SIG-M5 treated with dmso at 0.1 percent for 504 hours (cell line): Measurements from ENCODE around the gene PTPN1.
"Not testable (repeated sequence)": the region's sequence is repeated elsewhere in the genome, so short reads cannot be mapped to it uniquely, and the experiment has no call there.

Experiments used
- DNase-seq: peaks from one replicate; lab custom pipeline; 2025; ENCODE audit not compliant: unreplicated experiment; lab: John Stamatoyannopoulos, UW

The PTPN1 gene

DNA sequence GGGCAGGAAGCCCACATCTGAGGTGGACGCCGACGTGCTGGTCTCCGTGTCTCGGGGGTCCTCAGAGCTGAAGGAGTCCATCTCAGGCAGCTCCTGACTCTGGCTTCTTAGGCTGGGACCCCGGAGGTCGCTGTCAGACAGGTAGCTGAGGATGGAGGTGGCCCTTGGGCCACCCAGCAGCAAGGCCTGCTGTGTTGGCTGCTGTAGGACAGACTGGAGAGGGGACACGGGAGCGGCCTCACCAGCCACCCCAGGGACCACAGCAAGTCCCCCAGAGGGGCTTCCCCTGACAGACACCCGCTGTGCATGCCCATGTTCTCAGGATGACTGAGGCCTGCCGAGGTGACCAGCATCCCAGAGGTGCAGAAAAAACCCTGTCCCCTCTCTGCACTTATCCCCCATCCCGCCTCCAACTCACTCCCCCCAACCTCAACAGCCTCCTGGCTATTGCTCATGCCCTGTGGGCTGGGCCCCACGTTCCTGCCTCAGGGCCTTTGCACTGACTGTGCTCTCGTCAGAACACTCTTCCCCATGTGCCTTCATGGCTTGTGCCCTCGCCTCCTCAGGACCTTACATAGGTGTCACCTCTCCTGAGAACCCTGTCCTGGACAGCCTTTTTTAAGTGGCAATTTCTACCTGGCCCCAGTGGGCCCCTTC is 92.4 kb downstream of the PTPN1 start:
- no peak for DNase-seq

DNA sequence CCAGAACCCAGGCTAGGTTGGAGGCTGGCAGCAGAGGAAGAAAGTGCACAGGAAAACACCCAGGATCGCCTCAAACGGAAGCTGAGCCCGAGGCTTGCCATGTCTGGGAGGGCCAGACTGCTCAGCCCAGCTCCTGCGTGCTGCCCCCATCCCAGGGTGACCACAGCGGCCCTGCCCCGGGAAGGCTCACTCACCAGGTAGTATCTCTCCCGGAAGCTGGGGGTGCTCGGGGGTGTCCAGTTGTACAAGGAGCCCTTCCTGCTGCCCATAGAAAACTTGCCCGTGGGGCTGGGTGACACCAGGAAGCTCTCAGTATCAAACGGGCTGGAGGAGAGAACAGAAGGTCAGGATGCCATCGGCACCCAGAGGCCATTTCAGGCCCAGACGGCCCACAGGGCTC is 94.3 kb downstream of the PTPN1 start:
- DNase-seq = no peak

DNA sequence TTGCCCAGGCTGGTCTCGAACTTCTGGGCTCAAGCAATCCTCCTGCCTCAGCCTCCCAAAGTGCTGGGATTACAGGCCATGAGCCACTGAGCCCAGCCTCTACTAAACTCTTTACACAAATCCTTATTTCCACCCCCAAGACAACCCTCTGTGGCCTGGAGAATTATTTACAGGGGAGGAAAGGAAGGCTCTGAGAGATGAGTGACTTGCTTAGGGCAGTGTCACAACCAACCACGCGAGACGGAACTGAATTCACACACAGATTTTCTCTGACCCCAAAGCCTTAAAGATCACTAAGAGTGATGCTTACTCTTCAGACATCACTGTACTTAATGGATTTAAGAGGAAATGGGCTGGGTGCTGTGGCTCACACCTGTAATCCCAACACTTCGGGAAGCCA is 95.0 kb downstream of the PTPN1 start:
- DNase-seq = no peak

DNA sequence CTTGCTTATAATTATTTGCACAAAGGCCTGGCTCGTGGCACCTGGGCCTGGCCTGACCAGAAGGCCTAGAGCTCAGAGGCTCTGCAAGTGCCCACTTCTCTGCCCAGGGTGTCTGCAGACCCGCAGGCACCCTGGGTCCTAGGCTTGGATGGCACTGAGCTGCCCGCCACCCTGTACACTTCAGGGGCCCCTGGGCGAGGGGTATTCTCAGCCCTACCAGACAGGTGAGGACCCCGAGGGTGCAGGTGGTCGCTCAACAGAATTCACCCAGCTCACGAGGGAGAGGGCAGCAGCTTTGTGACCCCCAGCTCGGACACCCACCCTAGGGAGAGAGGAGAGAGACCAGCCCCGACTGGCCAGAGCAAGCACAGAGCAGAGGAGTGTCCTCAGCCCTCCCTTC is 97.3 kb downstream of the PTPN1 start:
- no peak for DNase-seq

DNA sequence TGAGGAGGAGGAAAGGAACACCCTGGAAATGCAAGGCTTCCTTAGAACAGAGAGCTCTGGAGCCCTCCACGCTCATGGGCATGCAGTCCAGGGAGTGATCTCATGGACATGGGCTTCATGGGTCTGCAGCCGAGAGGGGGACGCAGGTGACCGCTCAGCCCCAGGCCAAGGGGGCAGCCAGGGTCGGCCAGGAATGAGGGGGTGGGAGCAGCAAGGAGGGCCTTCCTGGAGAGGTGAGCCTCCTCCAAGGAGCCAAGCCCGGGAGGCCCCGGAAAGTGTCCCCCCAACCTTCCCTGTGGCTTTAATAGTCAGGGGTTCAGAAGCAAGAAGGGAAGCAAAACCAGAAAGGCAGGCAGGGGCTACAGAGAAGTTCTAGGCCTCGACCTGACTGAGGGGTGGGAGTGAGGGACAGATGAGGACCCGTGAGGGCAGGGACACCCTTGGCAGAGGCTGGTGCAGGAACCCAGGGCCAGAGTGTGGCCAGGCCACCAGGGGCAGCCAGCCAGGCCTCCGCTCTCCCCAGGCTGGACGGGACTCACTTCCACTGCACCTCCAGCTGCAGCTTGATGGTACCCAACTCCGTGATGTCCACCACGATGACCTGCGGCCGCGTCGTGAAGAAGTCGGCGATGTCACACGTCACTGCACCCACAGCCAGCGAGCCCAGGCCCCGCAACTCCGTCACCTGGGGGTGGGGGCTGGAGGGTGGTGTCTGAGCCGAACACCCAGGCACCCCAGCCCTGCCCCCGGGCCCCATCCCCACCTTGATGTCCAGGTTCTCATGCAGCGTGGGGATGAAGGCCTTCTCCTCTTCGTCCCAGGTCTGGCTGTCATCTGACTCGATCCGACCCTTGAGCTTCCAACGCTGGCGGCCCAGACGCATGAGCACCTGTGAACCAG is 97.9 kb downstream of the PTPN1 start:
- DNase-seq = no peak

DNA sequence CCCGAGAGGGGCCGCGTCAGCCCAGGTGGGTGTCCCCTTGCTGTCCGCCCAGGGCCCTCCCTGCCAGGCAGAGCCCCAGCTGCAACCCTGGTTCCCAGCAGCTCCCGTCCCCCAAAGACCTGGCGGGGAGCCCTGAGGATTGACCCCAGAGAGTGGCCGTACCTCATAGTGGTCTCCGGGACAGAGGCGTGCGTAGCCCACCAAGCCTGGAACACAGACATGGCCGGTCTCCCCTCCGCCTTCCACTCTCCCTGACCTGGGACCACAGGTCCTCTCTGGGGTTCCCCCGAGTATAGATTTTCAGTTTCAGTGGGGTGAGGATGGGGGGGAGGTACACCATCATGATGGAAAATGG is 98.5 kb downstream of the PTPN1 start:
- no peak for DNase-seq

DNA sequence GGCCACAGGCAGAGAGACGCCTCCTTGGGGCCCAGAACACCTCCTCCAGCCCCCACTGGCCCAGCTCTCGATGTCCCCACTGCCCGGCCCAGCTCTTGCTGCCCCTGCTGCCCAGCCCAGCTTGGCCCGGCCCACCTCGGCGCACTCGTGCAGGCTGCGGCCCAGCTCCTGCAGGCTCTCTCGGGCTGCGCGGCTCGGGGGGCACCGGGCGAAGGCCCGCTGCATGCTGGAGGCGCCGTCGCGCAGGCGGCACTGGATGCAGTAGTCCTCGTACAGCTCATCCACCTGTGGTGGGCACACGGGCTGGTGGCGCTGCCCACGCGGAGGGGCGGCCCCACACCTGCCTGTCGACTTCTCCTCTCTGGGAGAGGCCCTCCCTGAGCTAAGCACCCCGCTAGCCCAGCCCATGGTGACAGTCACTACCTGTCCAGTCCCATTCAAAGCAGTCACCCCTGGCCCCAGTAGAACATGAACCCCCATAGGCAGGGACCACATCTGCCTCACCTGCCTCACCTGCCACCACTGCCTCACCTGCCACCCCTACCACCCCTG is 99.3 kb downstream of the PTPN1 start:
- DNase-seq = no peak

DNA sequence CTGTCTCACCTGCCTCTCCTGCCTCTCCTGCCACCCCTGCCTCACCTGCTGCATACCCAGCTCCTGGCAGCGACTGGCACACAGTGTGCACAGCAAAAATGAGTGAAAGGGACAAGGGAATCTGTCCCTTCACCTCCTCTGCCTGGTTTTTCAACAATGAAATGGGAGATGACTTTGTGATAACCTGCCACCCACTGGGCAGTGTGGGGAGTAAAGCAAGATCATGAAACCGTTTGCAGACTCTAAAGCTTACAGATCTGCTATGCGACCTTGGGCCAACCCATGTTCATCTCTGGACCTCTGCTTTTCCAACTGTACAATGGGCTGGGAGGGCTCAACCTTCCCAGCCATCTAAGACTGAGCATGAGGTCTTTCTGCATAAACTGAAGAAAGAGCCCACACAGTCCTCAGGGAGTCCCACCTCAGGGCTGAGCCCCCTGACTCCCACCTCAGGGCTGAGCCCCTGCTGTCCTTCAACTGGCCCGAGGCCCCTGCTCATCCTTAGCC is 100.1 kb downstream of the PTPN1 start:
- DNase-seq = peak; percentile 43

DNA sequence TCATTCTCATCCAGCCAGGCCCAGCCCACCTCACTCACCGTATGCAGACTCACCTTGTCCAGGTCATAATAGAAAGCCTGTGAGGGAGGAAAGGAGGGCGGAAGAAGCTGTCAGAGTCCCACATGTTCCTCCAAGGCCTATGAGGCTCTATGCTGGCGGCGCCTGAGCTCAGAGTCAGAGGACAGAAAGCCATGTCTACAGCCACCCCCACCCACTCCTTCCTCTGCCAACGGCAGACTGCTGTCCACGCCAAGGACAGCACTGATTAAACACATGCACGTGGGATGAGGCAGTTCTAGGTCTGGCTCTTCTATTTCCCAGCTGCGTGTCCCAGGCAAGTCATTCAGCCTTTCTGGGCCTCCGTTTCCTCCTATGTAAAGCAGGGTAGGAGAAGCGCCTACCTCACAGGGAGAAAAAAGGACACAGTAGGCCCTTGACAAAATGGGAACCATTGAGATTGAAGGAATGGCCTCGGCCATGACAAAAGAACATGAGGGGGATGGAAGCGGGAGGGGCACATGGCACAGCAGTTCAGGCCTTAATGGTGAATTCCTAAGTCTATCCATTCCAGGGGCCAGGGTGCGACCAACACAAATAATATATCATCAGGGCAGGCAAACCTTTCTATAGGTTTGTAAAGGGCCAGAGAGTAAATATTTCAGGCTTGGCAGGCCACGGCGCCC is 101.1 kb downstream of the PTPN1 start:
- no peak for DNase-seq

DNA sequence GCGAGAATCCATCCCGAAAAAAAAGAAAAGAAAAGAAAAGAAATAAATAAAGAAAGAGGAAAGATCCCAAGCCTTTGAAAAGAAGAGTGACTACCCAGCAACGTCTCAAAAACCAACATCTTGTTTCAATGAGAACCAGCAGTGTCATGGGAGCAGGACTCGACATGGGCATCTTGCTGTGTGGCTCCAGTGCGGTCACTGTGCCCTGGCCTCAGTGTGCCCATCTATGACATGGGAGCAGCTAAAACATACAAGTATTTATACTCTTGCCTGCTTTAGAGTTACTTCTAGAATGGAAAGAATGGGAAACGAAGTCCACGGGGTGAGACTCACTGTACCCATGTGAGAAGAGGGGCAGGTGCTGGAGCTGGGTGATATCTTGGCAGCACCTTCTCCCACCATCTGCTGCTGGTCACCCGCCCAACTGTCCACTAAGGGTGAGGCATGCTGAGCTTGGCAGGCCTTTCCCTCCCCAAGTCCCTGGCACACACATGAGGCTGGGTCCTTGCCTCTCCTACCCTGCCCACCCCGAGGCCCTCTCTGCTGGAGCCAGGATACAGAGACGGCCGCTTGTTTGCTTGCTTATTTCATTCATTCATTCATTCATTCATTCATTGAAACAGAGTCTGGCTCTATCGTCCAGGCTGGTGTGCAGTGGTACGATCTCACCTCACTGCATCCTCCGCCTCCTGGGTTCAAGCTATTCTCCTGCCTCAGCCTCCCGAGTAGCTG is 103.4 kb downstream of the PTPN1 start:
- DNase-seq = no peak

DNA sequence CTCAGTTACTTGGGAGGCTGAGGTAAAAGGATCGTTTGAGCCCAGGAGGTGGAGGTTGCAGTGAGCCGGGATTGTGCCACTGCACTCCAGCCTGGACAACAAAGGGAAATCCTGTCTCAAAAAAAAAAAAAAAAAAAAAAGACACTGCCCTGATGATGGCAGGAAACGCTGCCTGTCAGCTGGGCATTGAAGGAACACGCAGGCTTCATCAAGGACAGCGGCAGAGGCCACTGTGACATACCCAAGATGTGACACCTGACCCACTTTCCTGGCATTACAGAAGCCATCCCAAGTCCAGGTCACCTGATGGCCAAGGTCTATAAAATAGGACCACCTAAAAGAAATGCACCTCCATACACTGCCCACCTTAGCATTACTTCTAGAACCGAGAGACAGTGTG is 105.2 kb downstream of the PTPN1 start:
- DNase-seq = no peak

DNA sequence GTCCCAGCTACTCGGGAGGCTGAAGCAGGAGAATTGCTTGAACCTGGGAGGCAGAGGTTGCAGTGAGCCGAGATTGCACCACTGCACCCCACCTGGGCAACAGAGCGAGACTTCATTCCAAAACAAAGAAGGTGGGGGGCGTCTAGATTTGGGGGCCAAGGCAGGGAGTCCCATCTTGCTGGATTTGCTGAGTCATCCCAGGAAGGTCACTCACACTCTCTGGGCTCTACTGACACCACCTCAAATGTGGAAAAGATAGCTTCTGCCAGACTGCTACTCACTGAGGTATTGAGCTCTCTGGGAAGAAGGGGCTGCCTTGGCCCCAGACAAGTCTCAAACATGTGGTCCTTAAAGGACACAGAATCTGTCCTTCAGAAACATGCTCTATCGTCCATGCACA is 106.8 kb downstream of the PTPN1 start:
- no peak for DNase-seq

DNA sequence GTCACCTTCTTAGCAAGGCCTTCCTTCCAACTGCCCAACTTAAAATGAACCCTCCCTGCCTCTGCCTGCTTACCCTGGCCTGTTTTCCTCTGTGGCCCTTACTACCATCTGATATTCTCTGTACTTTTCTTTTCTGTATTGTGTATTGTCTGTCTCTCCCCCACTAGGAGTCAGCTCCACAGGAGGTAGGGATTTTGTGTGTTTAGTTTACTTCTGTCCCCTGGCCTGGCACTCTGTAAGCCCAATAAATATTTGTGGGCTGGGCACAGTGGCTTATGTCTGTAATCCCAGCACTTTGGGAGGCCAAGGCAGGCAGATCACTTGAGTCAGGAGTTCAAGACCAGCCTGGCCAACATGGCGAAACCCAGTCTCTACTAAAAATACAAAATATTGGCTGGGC is 108.4 kb downstream of the PTPN1 start:
- DNase-seq = no peak

DNA sequence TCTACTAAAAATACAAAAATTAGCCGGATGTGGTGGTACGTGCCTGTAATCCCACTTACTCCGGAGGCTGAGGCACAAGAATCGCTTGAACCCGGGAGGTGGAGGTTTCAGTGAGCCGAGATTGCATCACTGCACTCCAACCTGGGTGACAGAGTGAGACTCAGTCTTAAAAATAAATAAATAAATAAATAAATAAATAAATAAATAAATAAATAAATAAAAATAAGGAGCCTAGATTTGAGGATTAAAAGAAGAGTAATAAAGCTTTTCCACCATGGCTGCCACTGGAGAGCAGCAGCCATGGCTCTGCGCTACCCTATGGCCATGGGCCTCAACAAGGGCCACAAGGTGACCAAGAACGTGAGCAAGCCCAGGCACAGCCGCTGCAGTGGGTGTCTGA is 110.3 kb downstream of the PTPN1 start:
- not testable (repeated sequence) for DNase-seq

DNA sequence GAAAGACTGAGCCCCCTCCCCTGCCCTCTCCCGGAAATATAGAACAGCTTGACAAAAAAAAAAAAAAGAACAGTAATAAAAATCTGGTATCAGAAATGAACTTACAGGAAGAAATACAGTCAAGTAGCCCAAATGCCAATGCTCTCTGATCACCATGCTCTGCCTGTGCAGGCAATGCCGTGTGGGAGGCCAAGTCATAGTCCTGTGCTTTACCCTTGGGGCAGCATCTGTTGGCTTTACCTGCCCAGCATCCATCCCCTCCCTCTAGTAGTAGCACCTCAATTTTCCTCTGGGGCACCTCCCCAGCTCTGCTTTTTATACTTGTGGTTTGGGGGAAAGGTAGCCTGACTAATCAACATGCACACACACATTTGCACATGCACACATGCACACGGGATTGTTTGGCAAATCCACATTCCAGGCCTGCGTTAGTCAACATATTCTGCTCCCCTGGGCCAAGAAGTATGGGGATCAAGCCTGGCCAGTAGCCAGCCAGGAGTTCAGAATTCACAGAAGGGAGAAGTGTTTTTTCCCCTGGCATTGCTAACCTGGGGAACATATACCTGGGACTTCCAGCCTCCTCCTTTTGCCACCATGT is 111.0 kb downstream of the PTPN1 start:
- no peak for DNase-seq

DNA sequence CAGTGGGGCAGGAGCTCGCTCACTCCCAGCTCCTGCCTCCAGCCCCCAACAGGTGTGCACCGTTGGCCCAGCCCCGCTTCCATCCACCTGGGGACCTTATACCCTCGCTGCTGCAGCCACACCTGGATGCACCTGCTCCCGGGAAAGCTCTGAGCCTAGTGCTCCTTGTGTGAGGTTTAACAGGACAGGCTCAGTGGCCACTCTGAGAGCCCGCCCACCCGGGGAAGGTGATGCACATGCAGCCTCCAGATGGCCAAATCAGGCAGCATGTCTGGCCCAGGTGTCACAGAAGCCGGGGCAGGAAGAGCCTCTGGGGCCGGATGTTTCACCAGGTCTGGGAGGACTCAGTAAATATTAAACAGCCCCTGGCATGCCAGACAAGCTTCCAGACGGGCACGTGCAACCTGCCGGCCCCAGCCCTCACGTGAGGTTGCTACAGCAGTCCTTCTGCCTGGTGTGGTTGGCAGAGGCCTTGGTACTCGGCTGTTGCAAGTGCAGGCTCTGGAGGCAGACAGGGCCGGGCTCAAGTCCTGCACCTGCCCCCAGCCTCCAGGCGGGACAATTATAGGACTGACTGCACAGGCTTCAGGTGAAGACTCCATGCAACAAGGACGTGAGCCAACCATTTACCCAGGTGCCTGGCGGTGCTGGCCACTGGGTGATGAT is 114.3 kb downstream of the PTPN1 start:
- DNase-seq = peak; percentile 82

DNA sequence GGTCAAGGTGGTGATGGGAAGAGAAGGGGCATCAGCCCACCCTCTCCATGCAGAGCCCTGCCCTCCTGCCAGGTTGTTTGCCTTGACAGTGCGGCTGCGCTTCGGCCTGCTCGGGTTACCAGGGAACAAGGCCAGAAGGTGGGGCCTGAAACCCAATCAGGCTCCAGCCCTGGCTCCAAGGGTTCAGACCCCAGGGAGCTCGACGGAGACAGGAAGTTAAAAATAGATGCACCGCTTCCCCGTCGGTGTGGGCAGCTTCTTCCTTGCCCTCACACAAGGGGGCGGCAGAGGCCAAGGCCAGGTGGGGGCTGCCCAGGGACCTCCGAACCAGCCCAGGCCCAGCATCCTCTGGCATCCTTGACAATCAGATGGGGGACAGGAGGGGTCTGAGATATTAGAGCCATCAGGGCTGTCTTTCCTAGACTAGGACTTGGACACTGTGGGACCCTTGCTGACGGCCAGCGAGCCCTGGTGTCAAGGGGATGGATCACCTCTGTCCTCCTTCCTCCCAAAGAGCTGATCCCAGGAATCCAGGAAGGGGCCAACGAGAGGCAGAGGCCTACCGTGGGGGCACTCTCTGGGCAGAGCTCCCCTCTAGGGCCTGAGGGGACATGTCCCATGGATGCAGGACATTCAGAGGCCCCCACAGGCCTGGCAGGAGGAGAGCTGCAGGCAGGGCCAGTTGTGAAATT is 115.9 kb downstream of the PTPN1 start:
- peak; percentile 48 for DNase-seq

DNA sequence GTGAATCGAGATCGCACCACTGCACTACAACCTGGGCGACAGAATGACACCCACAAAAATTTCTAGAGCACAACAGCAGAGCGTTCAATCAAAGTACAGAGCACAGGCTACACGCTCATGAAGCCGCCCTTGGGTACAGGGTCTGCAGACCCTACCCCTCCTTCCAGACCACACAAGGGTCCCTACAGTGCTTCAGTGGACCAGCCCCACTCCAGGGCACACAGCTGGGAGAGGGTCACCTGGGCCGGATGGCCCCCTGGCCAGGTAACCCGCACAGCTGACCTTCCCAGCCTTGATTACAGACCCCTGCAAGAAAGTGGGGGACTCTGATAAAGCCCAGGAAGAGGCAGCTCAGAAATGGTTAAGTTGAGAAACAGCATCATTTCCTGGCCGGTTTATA is 117.6 kb downstream of the PTPN1 start:
- no peak for DNase-seq

DNA sequence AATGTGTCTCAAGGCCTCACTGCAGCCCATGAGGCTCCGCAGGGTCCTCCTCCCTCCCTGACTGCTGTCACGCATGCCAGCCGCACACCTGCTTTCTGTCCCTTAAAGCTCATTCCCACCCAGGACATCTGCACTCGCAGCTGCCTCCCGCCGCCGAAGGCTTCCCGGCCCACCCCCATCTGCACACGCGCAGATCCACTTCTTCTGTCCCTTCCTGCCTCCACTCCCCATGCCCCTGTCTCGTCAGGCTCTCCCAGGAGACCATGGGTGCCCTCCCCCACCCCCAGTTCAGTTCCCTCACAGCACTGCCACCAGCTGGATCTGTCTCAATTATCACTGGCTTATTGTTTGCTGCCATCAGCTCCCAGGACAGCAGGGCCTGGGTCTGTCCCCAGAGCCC is 118.1 kb downstream of the PTPN1 start:
- no peak for DNase-seq
